Skin epidermis (tissue), 12 donors: Measurements from ENCODE around the gene MTX3.
A peak's percentile ranks its signal among the peaks of the same experiment; 100 is the strongest.

Experiments used
- H3K27ac ChIP-seq, 21 experiments: fragments of 200-600 bp; sonication (generic) in 11 of 21; one replicate each; pipeline ENCODE4 v1.5.0; 2020; ENCODE audit warnings: mild to moderate bottlenecking in 3 of 21, inconsistent platforms in 2 of 21, moderate library complexity in 2 of 21
- H3K4me3 ChIP-seq, 7 experiments: fragments of 200-600 bp; sonication (generic) in 2 of 7; one replicate each; pipeline ENCODE4 v1.5.0; 2020; ENCODE audit warnings: inconsistent platforms in 2 of 7, mild to moderate bottlenecking in 2 of 7, moderate library complexity in 1 of 7

Gene MTX3

GRCh38 chr5:79985288-79985687, 5.8 kb downstream of the MTX3 start:
- no peak overlapping the region for H3K27ac ChIP-seq
- H3K4me3 ChIP-seq: no peak overlapping the region

- no peak overlapping the region for H3K4me3 ChIP-seq
- no peak overlapping the region for H3K27ac ChIP-seq
Observed at GRCh38 chr5:79984363-79984762, 6.7 kb downstream of the MTX3 start.

GRCh38 chr5:79983618-79984017, 7.4 kb downstream of the MTX3 start:
- H3K4me3 ChIP-seq: no peak overlapping the region
- H3K27ac ChIP-seq: no peak overlapping the region

- Histone ChIP-seq H3K4me3 (no peak overlapping the region), H3K27ac (no peak overlapping the region)
Observed at GRCh38 chr5:79982136-79982535, 8.9 kb downstream of the MTX3 start.

GRCh38 chr5:79976759-79977515, 14.1 kb downstream of the MTX3 start:
- Histone ChIP-seq H3K4me3 (no peak overlapping the region), H3K27ac (no peak overlapping the region)

- H3K4me3 ChIP-seq: no peak overlapping the region
- peak overlapping the region in 1 of 21 experiments; percentile 20 for H3K27ac ChIP-seq
Observed at GRCh38 chr5:79975422-79975821, 15.6 kb downstream of the MTX3 start.

- Histone ChIP-seq H3K4me3 (no peak overlapping the region), H3K27ac (peak overlapping the region in 1 of 21 experiments; percentile 20)
Observed at GRCh38 chr5:79974886-79975285, 16.2 kb downstream of the MTX3 start.

GRCh38 chr5:79973996-79974395, 17.1 kb downstream of the MTX3 start:
- Histone ChIP-seq H3K4me3 (no peak overlapping the region), H3K27ac (no peak overlapping the region)

GRCh38 chr5:79973511-79973910, 17.6 kb downstream of the MTX3 start:
- H3K27ac ChIP-seq: no peak overlapping the region
- H3K4me3 ChIP-seq: no peak overlapping the region

GRCh38 chr5:79971156-79971555, 19.9 kb downstream of the MTX3 start:
- no peak overlapping the region for H3K27ac ChIP-seq
- no peak overlapping the region for H3K4me3 ChIP-seq

- Histone ChIP-seq H3K27ac (no peak overlapping the region), H3K4me3 (no peak overlapping the region)
Observed at GRCh38 chr5:79966448-79966847, 24.6 kb downstream of the MTX3 start.

GRCh38 chr5:79964136-79964535, 26.9 kb downstream of the MTX3 start:
- H3K4me3 ChIP-seq: no peak overlapping the region
- H3K27ac ChIP-seq: no peak overlapping the region

GRCh38 chr5:79963261-79964061, 27.6 kb downstream of the MTX3 start:
- no peak overlapping the region for H3K4me3 ChIP-seq
- H3K27ac ChIP-seq: no peak overlapping the region

GRCh38 chr5:79962575-79963222, 28.4 kb downstream of the MTX3 start:
- Histone ChIP-seq H3K4me3 (no peak overlapping the region), H3K27ac (no peak overlapping the region)

GRCh38 chr5:79961716-79962574, 29.1 kb downstream of the MTX3 start:
- Histone ChIP-seq H3K27ac (peak overlapping the region in 1 of 21 experiments; percentile 10), H3K4me3 (no peak overlapping the region)

GRCh38 chr5:79959407-79959806, 31.7 kb downstream of the MTX3 start:
- no peak overlapping the region for H3K4me3 ChIP-seq

GRCh38 chr5:79955941-79956670, 35.0 kb downstream of the MTX3 start:
- no peak overlapping the region for H3K4me3 ChIP-seq
- H3K27ac ChIP-seq: peak overlapping the region in 7 of 21 experiments; percentile 7 to 70 (median 25)

More at GRCh38 chr5:79959407-79959806, 31.7 kb downstream of the MTX3 start:
- H3K27ac ChIP-seq: no peak overlapping the region

GRCh38 chr5:79955356-79955895, 35.6 kb downstream of the MTX3 start:
- Histone ChIP-seq H3K4me3 (no peak overlapping the region), H3K27ac (peak overlapping the region in 7 of 21 experiments; percentile 7 to 70 (median 23))

- Histone ChIP-seq H3K27ac (no peak overlapping the region), H3K4me3 (no peak overlapping the region)
Observed at GRCh38 chr5:79954620-79955019, 36.4 kb downstream of the MTX3 start.
